AG09309 (cell line): Measurements from ENCODE around the gene SLC25A42.

Experiments
- DNase-seq: peaks from one replicate; pipeline ENCODE4 v3.0.0-alpha.2; 2010; ENCODE audit warnings: low read depth
- H3K4me3 ChIP-seq: 2 replicates; pipeline ENCODE4 v1.5.1; 2011; ENCODE audit warnings: mild to moderate bottlenecking, low read depth, low read length, moderate library complexity; ENCODE audit not compliant: control insufficient read depth
- TF ChIP-seq, protein P1 (sequence below): IDR thresholded peaks from 2 replicates; pipeline ENCODE4 v1.5.1; 2011; ENCODE audit warnings: mild to moderate bottlenecking, low read depth, low read length, inconsistent platforms; ENCODE audit not compliant: insufficient read depth, control insufficient read depth; ENCODE audit errors: missing control alignments

Gene SLC25A42

DNA sequence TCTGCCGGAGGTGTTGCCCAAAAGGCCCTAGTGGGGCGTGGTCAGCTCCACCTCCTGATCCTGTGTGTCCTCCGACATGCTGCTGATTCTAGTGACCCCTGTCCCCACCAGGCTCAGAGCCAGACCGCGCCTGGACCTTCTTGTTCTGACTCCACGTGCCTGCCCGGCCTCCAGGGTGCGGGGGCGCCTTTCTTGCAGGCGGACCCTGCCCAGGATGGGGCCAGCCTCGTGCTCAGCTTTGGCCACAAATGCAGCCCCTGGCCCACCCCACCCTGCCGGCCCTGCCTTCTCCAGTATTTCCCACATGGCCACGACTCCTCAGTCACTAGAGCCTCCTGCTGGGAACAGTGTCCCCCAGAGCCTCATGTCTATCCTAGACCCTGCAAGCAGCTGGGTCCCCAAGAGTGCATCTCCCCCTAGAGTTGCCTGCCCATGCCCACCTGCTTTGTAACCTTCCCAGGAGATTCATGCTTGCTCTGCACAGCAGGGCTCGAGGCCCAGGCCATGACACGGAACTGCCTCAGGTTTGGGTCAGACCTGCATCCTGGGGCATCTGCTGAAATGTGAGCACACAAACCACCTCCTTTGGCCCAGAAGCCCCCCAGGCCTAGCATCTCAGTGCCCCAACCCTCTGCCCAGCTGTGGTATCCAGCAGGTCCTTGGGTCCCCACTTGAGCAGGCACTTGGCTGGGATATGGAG is 47.5 kb downstream of the SLC25A42 start:
- no peak overlapping the region for H3K4me3 ChIP-seq

DNA sequence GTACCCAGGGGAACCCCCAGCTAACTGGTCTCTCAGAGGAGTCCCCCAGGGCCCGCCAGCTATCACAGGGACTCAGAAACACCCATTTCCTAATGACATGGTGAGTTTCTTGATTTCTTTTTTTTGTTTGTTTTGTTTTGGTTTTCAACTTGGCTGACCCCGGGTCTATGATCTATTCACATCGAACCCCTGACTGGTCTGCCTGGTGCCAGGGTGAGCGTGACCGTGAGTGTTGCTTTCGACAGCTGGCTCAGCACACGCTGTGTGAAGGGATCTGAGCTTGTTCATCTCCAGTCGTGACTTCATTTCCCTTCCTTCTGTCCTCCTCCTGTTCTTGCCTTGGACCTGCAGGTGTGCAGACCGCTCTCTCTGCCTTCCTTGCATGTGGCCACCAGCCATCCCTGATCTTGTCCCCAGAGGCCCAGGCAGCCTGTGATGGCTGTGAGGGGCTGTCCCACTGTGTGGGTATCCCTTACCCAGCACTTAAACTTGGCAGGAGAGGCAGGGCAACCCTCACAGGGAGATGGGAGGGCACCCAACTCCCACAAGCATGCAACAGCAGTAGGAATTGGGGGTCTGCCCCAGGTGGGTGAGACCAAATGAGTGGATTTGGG is 48.3 kb downstream of the SLC25A42 start:
- no peak overlapping the region for H3K4me3 ChIP-seq
- DNase-seq = no peak
- TF ChIP-seq, protein P1, sequence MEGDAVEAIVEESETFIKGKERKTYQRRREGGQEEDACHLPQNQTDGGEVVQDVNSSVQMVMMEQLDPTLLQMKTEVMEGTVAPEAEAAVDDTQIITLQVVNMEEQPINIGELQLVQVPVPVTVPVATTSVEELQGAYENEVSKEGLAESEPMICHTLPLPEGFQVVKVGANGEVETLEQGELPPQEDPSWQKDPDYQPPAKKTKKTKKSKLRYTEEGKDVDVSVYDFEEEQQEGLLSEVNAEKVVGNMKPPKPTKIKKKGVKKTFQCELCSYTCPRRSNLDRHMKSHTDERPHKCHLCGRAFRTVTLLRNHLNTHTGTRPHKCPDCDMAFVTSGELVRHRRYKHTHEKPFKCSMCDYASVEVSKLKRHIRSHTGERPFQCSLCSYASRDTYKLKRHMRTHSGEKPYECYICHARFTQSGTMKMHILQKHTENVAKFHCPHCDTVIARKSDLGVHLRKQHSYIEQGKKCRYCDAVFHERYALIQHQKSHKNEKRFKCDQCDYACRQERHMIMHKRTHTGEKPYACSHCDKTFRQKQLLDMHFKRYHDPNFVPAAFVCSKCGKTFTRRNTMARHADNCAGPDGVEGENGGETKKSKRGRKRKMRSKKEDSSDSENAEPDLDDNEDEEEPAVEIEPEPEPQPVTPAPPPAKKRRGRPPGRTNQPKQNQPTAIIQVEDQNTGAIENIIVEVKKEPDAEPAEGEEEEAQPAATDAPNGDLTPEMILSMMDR = no peak

More for the DNA sequence above, 47.5 kb downstream of the SLC25A42 start:
- TF ChIP-seq, protein P1 = no peak
- no peak for DNase-seq

DNA sequence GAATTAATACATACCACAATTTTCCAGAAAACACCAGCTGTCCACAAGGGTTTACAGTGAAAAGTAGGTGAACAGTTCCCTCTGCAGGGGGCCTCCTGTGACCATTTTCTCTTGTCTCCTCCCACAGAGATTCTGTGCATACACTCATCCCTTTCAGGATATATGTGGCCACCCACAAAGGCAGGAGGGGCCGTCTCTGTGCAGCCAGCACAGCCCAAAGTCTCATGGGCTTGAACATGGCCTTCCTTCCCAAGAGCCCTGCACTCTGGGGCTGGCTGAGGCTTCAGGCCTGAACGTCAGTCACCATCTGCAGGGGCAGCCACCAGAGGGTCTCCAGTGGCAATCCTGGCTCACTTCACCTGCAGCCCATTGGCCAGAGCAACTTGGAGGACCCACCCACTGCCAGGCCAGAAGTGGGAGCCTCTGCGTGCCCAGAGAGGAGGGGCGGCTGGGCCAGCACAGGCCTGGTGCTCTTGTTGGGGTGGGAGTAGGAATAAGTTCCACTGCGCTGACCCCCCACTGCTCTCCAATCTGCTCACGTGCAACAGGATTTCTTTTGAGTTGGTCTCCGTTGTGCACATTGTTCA is 49.3 kb downstream of the SLC25A42 start:
- TF ChIP-seq, protein P1 = no peak
- no peak overlapping the region for H3K4me3 ChIP-seq
- DNase-seq = no peak

DNA sequence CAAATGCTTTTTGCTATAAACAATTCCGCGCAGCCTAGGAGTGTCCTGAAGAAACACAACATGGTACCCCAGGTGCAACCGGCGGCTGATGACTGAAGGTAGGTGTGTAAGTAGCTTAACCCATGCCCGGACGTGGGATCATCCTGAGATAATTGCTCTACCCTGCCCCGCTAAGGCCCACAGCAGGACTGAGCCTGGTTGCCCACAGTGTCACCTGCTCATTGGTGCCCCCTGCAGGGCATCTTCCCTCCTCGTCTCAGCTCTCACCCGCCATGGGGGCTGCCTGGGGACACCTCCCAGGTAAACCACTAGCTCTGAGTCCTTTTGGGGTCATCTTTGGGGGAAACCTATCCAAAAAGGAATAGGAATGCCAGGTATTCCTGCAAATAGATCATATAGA is 52.2 kb downstream of the SLC25A42 start:
- TF ChIP-seq, protein P1 = peak; percentile 59
- DNase-seq = no peak
- H3K4me3 ChIP-seq = no peak overlapping the region

DNA sequence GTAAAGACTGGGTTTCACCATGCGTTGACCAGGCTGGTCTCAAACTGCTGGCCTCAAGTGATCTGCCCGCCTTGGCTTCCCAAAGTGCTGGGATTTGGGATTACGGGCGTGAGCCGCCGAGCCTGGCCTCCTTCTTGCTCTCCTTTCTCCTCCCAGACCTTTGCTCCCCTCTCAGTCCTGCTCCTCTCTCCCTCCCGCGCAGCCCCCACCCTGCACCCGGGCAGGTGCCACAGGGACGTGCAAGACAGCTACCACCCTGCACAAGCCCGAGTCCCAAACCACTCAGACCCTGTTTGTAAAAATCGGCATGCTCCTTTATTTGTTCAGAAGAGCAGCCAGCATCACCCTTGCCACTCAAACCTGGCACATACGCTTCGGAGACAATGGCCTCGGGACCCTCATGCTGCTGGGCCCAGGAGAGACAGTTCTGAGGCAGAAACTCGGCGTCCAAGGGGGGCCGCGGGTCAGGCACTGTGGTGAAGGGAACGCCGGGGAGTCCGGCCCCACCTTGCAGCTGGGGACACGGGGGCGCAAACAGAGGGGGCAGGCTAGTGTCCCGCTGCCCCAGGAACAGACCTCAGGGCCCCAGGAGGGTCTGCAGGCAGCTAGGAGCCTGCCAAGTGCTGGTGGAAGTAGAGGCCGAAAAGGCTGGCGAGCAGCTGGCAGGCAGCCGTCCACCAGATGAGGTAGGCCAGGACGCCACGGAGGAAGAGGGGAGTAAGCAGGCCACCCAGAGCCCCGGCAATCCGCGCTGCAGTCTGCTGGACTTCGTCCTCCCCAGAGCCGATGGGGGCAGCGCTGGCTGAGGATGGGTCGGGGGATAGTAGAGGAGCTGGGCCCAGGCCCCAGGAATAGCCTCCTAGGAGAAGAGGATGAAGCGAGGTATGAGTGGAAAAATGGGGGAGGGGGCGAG is 55.8 kb downstream of the SLC25A42 start:
- H3K4me3 ChIP-seq = no peak overlapping the region
- TF ChIP-seq, protein P1 = no peak
- no peak for DNase-seq
